SK-N-SH treated with all-trans-retinoic acid at 6 μM for 48 hours (cell line): ENCODE results near the gene OPA3.

ENCODE experiments used
- ARNTL ChIP-seq: fragments of 450-650 bp; formaldehyde crosslinking; IDR thresholded peaks from 2 replicates; pipeline ENCODE4 v1.5.0; 2020; ENCODE audit warnings: low read depth, mild to moderate bottlenecking, moderate library complexity, borderline replicate concordance
- CREB5 ChIP-seq: fragments of 250-450 bp; sonication (Bioruptor Pico); IDR thresholded peaks from 2 replicates; pipeline ENCODE4 v1.5.1; 2020; ENCODE audit warnings: low read depth, mild to moderate bottlenecking, moderate library complexity
- ISL1 ChIP-seq: fragments of 250-450 bp; sonication (Bioruptor Pico); IDR thresholded peaks from 2 replicates; pipeline ENCODE4 v2.1.2; 2022; ENCODE audit warnings: mild to moderate bottlenecking, moderate library complexity
- PPARA ChIP-seq: fragments of 250-450 bp; sonication (Bioruptor Pico); IDR thresholded peaks from 2 replicates; pipeline ENCODE4 v1.5.0; 2020; ENCODE audit warnings: mild to moderate bottlenecking, borderline replicate concordance
- SNAI2 ChIP-seq: fragments of 250-450 bp; sonication (Bioruptor Pico); IDR thresholded peaks from 2 replicates; pipeline ENCODE4 v1.5.0; 2020; ENCODE audit warnings: mild to moderate bottlenecking, moderate library complexity
- TCF4 ChIP-seq: fragments of 250-450 bp; sonication (Bioruptor Pico); IDR thresholded peaks from 2 replicates; pipeline ENCODE4 v1.8.0; 2021; ENCODE audit warnings: mild to moderate bottlenecking, moderate library complexity, borderline replicate concordance
- TOX ChIP-seq: fragments of 250-450 bp; sonication (Bioruptor Pico); IDR thresholded peaks from 2 replicates; pipeline ENCODE4 v1.8.0; 2021; ENCODE audit warnings: mild to moderate bottlenecking, moderate library complexity, borderline replicate concordance
- TSHZ2 ChIP-seq: fragments of 250-450 bp; sonication (Bioruptor Pico); IDR thresholded peaks from 2 replicates; pipeline ENCODE4 v1.5.0; 2020; ENCODE audit warnings: mild to moderate bottlenecking, moderate library complexity
- ZFP3 ChIP-seq: fragments of 250-450 bp; sonication (Bioruptor Pico); IDR thresholded peaks from 2 replicates; pipeline ENCODE4 v1.5.0; 2020; ENCODE audit warnings: mild to moderate bottlenecking, moderate library complexity
- ZFP30 ChIP-seq: fragments of 450-650 bp; formaldehyde crosslinking; IDR thresholded peaks from 2 replicates; pipeline ENCODE4 v1.5.0; 2022; ENCODE audit warnings: mild to moderate bottlenecking, moderate library complexity
- TF ChIP-seq, protein P1 (sequence below): fragments of 250-450 bp; sonication (Bioruptor Pico); IDR thresholded peaks from 2 replicates; pipeline ENCODE4 v1.5.1; 2021; ENCODE audit warnings: mild to moderate bottlenecking, moderate library complexity
- TF ChIP-seq, protein P2 (sequence below): fragments of 250-450 bp; sonication (Bioruptor Pico); IDR thresholded peaks from 2 replicates; pipeline ENCODE4 v1.8.0; 2020; ENCODE audit warnings: mild to moderate bottlenecking, moderate library complexity, borderline replicate concordance

DNA sequence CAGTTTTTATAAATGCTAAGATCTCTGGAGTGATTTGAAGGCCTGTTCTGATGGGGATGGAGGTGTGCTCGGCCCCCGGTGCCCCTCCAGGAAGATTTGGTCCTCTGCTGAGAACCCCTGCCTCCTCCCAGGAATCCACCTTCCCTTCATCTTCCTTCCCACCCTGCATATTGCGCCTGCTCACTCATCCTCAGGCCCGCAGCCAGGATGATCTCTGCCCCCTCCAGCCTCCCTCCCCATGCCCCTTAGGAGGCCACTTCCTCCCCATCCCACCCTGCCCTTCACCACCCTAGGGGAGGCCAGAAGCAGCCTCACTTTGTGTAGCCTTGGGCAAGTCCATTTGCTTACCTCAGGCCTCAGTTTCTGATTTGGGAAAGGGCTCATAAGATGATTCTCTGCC, 57.6 kb downstream of the OPA3 start:
- TF ChIP-seq, protein P1, sequence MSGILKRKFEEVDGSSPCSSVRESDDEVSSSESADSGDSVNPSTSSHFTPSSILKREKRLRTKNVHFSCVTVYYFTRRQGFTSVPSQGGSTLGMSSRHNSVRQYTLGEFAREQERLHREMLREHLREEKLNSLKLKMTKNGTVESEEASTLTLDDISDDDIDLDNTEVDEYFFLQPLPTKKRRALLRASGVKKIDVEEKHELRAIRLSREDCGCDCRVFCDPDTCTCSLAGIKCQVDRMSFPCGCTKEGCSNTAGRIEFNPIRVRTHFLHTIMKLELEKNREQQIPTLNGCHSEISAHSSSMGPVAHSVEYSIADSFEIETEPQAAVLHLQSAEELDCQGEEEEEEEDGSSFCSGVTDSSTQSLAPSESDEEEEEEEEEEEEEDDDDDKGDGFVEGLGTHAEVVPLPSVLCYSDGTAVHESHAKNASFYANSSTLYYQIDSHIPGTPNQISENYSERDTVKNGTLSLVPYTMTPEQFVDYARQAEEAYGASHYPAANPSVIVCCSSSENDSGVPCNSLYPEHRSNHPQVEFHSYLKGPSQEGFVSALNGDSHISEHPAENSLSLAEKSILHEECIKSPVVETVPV (CRISPR knock-in tag): no peak
- TF ChIP-seq PPARA (CRISPR knock-in tag) (no peak), SNAI2 (CRISPR knock-in tag) (no peak), ARNTL (CRISPR knock-in tag) (no peak), TCF4 (no peak), CREB5 (CRISPR knock-in tag) (no peak), TOX (CRISPR knock-in tag) (no peak), TSHZ2 (no peak), ISL1 (CRISPR knock-in tag) (no peak), ZFP30 (CRISPR knock-in tag) (no peak), ZFP3 (CRISPR knock-in tag) (no peak)
- TF ChIP-seq, protein P2, sequence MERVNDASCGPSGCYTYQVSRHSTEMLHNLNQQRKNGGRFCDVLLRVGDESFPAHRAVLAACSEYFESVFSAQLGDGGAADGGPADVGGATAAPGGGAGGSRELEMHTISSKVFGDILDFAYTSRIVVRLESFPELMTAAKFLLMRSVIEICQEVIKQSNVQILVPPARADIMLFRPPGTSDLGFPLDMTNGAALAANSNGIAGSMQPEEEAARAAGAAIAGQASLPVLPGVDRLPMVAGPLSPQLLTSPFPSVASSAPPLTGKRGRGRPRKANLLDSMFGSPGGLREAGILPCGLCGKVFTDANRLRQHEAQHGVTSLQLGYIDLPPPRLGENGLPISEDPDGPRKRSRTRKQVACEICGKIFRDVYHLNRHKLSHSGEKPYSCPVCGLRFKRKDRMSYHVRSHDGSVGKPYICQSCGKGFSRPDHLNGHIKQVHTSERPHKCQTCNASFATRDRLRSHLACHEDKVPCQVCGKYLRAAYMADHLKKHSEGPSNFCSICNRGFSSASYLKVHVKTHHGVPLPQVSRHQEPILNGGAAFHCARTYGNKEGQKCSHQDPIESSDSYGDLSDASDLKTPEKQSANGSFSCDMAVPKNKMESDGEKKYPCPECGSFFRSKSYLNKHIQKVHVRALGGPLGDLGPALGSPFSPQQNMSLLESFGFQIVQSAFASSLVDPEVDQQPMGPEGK (CRISPR knock-in tag): no peak
